Measurements from ENCODE around the gene KIN. TPM values are rescaled to one million over a fixed set of nuclear protein-coding genes. Genes with fewer than 3 reads are reported as not detected.
"Not testable (repeated sequence)": the region's sequence is repeated elsewhere in the genome, so short reads cannot be mapped to it uniquely, and the experiment has no call there.

The KIN gene
- total RNA-seq, 1 experiment from 2014 or later: 23.4 TPM

DNA sequence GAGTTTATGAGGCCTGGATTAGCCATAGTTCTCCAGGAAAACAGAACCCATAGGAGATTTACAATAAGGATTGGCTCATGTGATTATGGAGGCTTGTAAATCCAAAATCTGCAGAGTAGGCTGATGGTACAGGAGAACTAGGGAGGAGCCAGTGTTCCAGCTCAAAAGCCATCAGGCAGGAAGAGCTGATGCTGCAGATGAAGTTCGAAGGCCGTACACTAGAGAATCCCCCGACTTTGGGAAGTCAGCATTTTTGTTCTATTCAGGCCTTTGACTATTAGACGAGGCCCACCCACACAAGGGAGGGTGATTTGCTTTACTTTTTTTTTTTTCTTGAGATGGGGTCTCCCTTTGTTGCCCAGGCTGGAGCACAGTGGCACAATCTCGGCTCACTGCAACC lies 37.6 kb downstream of the KIN start:
- Histone ChIP-seq H3K27me3 (ENCODE audit: insufficient read depth, low read length) (no peaks in the 10 kb centered on the region), H3K79me2 (ENCODE audit: insufficient read depth, low read length) (no peaks in the 10 kb centered on the region), H3K56ac (ENCODE audit: insufficient read length, low read depth, low read length) (no peak overlapping the region), H2BK20ac (ENCODE audit: low read depth, low read length, poor library complexity, severe bottlenecking) (no peak overlapping the region), H2BK5ac (ENCODE audit: insufficient read length, low read length) (no peak overlapping the region), H3K4me1 (ENCODE audit: insufficient read depth, low read length) (no peaks in the 10 kb centered on the region), H4K91ac (ENCODE audit: insufficient read length, low read depth, low read length) (no peak overlapping the region), H2BK120ac (ENCODE audit: low read depth, low read length, poor library complexity, severe bottlenecking) (no peak overlapping the region), H3K4me2 (ENCODE audit: insufficient read depth, insufficient read length, low read length) (no peak overlapping the region), H2AFZ (ENCODE audit: low read length) (no peak overlapping the region), H3K4ac (ENCODE audit: low read depth, low read length) (no peak overlapping the region), H4K20me1 (ENCODE audit: control insufficient read depth, insufficient read depth, insufficient read length) (no peaks in the 10 kb centered on the region), H3K18ac (ENCODE audit: insufficient read length, low read depth, low read length) (no peak overlapping the region), H3K14ac (ENCODE audit: insufficient read depth, low read length) (no peak overlapping the region), H3K23me2 (ENCODE audit: insufficient read length, low read depth, low read length, poor library complexity, severe bottlenecking) (no peaks in the 10 kb centered on the region), H2BK12ac (ENCODE audit: insufficient read length, low read depth, low read length) (no peak overlapping the region), H2BK15ac (ENCODE audit: low read depth, low read length) (no peak overlapping the region), H3K79me1 (ENCODE audit: insufficient read depth, low read depth, low read length, poor library complexity, severe bottlenecking) (no peaks in the 10 kb centered on the region), H4K8ac (replicated peaks; ENCODE audit: insufficient read length, low read depth, low read length) (no peak overlapping the region), H4K5ac (ENCODE audit: insufficient read length, low read depth, low read length) (no peak overlapping the region), H3T11ph (ENCODE audit: low read length) (no peak overlapping the region), H2AK5ac (ENCODE audit: insufficient read length, low read length) (no peak overlapping the region), H3K9me3 (ENCODE audit: control insufficient read depth, low read depth, low read length) (no peaks in the 10 kb centered on the region), H3K9ac (ENCODE audit: extremely low read depth, insufficient read length, low read length) (no peak overlapping the region), H3K27ac (ENCODE audit: insufficient read length, low read depth, low read length) (no peak overlapping the region), H3K23ac (ENCODE audit: insufficient read length, low read depth, low read length) (no peak overlapping the region)
- Mint-ChIP-seq H3K9me3 (no peaks in the 10 kb centered on the region), H3K27me3 (ENCODE audit: low read depth) (no peaks in the 10 kb centered on the region), H3K4me1 (no peaks in the 10 kb centered on the region), H3K36me3 (ENCODE audit: insufficient read depth in 1 of 3, low read depth in 3 of 3) (peaks cover 17 to 33% (median 31%) of the 10 kb centered on the region in 3 experiments), H3K27ac (no peak overlapping the region; a peak in 1 of 7 replicates), H3K4me3 (no peak overlapping the region)
- no peak for TF ChIP-seq CTCF (conservative IDR thresholded peaks at IDR 0.05)
- no CpG with 5 or more reads among the region's 5 CpGs for WGBS (ENCODE audit: extremely low coverage, insufficient read length, low lambda C conversion rate)
- no peak for DNase-seq

GRCh38 chr10:7748637-7749036 lies 39.2 kb downstream of the KIN start:
- H3K4me2 ChIP-seq (ENCODE audit: insufficient read depth, insufficient read length, low read length): not testable (repeated sequence)

More at GRCh38 chr10:7748637-7749036, 39.2 kb downstream of the KIN start:
- not testable (repeated sequence) for H3K27ac ChIP-seq (ENCODE audit: insufficient read length, low read depth, low read length); H3K23ac ChIP-seq (ENCODE audit: insufficient read length, low read depth, low read length); H3K14ac ChIP-seq (ENCODE audit: insufficient read depth, low read length); H3K9me3 ChIP-seq (ENCODE audit: control insufficient read depth, low read depth, low read length); H3K4me3 Mint-ChIP-seq; H2AK5ac ChIP-seq (ENCODE audit: insufficient read length, low read length); H3K4ac ChIP-seq (ENCODE audit: low read depth, low read length); H4K8ac ChIP-seq (replicated peaks; ENCODE audit: insufficient read length, low read depth, low read length); H3T11ph ChIP-seq (ENCODE audit: low read length); H3K79me2 ChIP-seq (ENCODE audit: insufficient read depth, low read length); H2BK5ac ChIP-seq (ENCODE audit: insufficient read length, low read length); H3K23me2 ChIP-seq (ENCODE audit: insufficient read length, low read depth, low read length, poor library complexity, severe bottlenecking); H4K91ac ChIP-seq (ENCODE audit: insufficient read length, low read depth, low read length); H2BK120ac ChIP-seq (ENCODE audit: low read depth, low read length, poor library complexity, severe bottlenecking); H3K9ac ChIP-seq (ENCODE audit: extremely low read depth, insufficient read length, low read length); H4K20me1 ChIP-seq (ENCODE audit: control insufficient read depth, insufficient read depth, insufficient read length); H2BK20ac ChIP-seq (ENCODE audit: low read depth, low read length, poor library complexity, severe bottlenecking); H3K27me3 Mint-ChIP-seq (ENCODE audit: low read depth); H3K4me1 Mint-ChIP-seq; H2AFZ ChIP-seq (ENCODE audit: low read length); H3K18ac ChIP-seq (ENCODE audit: insufficient read length, low read depth, low read length); H2BK12ac ChIP-seq (ENCODE audit: insufficient read length, low read depth, low read length); H3K79me1 ChIP-seq (ENCODE audit: insufficient read depth, low read depth, low read length, poor library complexity, severe bottlenecking); H3K27me3 ChIP-seq (ENCODE audit: insufficient read depth, low read length); H3K4me1 ChIP-seq (ENCODE audit: insufficient read depth, low read length); H2BK15ac ChIP-seq (ENCODE audit: low read depth, low read length); H3K9me3 Mint-ChIP-seq; DNase-seq; H3K56ac ChIP-seq (ENCODE audit: insufficient read length, low read depth, low read length); H4K5ac ChIP-seq (ENCODE audit: insufficient read length, low read depth, low read length)
- no CpG with 5 or more reads among the region's 7 CpGs for WGBS (ENCODE audit: extremely low coverage, insufficient read length, low lambda C conversion rate)
- Mint-ChIP-seq H3K36me3 (ENCODE audit: insufficient read depth in 1 of 3, low read depth in 3 of 3) (peaks cover 5 to 19% (median 17%) of the 10 kb centered on the region in 3 experiments; a peak in 6 of 7 replicates), H3K27ac (peak overlapping the region in 1 of 3 experiments; percentile 12; a peak in 2 of 7 replicates)
